A549 (cell line): Measurements from ENCODE around the gene SMIM31.

Experiments
- CHD4 ChIP-seq: fragments of 200-600 bp; sonication (generic); IDR thresholded peaks from 2 replicates; pipeline ENCODE4 v1.6.1; 2016; ENCODE audit warnings: antibody characterized with exemption, mild to moderate bottlenecking, borderline replicate concordance
- CTCF ChIP-seq: fragments of >200 bp; sonication (Bioruptor Twin); formaldehyde crosslinking; IDR thresholded peaks from 3 replicates; pipeline ENCODE4 v1.5.1; 2016
- EHMT2 ChIP-seq: fragments of 200-600 bp; sonication (generic); IDR thresholded peaks from 2 replicates; pipeline ENCODE4 v1.6.1; 2016; ENCODE audit warnings: antibody characterized with exemption, low read depth, mild to moderate bottlenecking, moderate library complexity
- ELK1 ChIP-seq: fragments of 150-350 bp; IDR thresholded peaks from 2 replicates; pipeline ENCODE4 v1.6.1; 2014; ENCODE audit warnings: low read depth, mild to moderate bottlenecking, low read length
- EP300 ChIP-seq, 2 experiments: fragments of >200 bp; sonication (Bioruptor Twin); formaldehyde crosslinking; IDR thresholded peaks; 2 replicates in 1 of 2; 3 replicates in 1 of 2; pipeline ENCODE4 v1.6.1; 2016 to 2017
- FOSL2 ChIP-seq, 2 experiments: fragments of 450-650 bp in 1 of 2; fragments of >200 bp in 1 of 2; sonication (Bioruptor Twin) in 1 of 2; formaldehyde crosslinking; IDR thresholded peaks; 2 replicates each; pipeline versions ENCODE4 v1.5.0 to v1.6.1; 2016 to 2020; ENCODE audit warnings: mild to moderate bottlenecking in 1 of 2, moderate library complexity in 1 of 2
- HES2 ChIP-seq: fragments of >200 bp; sonication (Bioruptor Twin); formaldehyde crosslinking; IDR thresholded peaks from 2 replicates; pipeline ENCODE4 v1.6.1; 2016
- HMGXB4 ChIP-seq: fragments of 250-450 bp; sonication (Bioruptor Pico); IDR thresholded peaks from 2 replicates; pipeline ENCODE4 v1.5.0; 2021; ENCODE audit warnings: mild to moderate bottlenecking, moderate library complexity, borderline replicate concordance
- JUN ChIP-seq, 2 experiments: fragments of >200 bp; sonication (Bioruptor Twin); formaldehyde crosslinking; IDR thresholded peaks; 2 replicates in 1 of 2; 3 replicates in 1 of 2; pipeline ENCODE4 v1.6.1; 2016 to 2017
- POLR2A ChIP-seq: IDR thresholded peaks from 2 replicates; pipeline ENCODE4 v1.6.1; 2012; ENCODE audit warnings: mild to moderate bottlenecking, low read length

- TF ChIP-seq EHMT2: no peak
- TF ChIP-seq FOSL2 (IDR thresholded peaks at IDR 0.05): no peak
- TF ChIP-seq FOSL2 (CRISPR knock-in tag; IDR thresholded peaks at IDR 0.05): no peak
- no peak for TF ChIP-seq POLR2A
- TF ChIP-seq HMGXB4 (CRISPR knock-in tag): no peak
- no peak for TF ChIP-seq CTCF
- no peak for TF ChIP-seq CHD4
- no peak for TF ChIP-seq ELK1
- TF ChIP-seq EP300 (IDR thresholded peaks at IDR 0.05): no peak
- no peak for TF ChIP-seq JUN (IDR thresholded peaks at IDR 0.05)
- TF ChIP-seq HES2: no peak
Measured at GRCh38 chr4:164779080-164779479, 25.1 kb downstream of the SMIM31 start.
